Right cardiac atrium (tissue), 5 donors: ENCODE data around the gene DOCK10. TPM values are rescaled to one million over a fixed set of nuclear protein-coding genes. Genes with fewer than 3 reads are reported as not detected.

ENCODE experiments used
- ATAC-seq, 2 donors: fragments of 200-7000 bp; cut with Tn5 transposase; one replicate each; pipeline versions ENCODE4 v1.8.0 to v1.9.1; 2020; ENCODE audit warnings: moderate library complexity in 2 of 2, mild to moderate bottlenecking in 1 of 2
- DNase-seq, 3 donors: peaks; one replicate each; pipeline ENCODE4 v3.0.0-alpha.2; 2020
- H3K27ac ChIP-seq: one replicate; pipeline ENCODE4 v1.5.1; 2013; ENCODE audit warnings: mild to moderate bottlenecking, low read length, control low read depth, moderate library complexity
- H3K27me3 ChIP-seq: one replicate; pipeline ENCODE4 v1.6.1; 2013; ENCODE audit not compliant: control insufficient read depth, insufficient read depth
- H3K4me1 ChIP-seq: one replicate; pipeline ENCODE4 v1.6.1; 2013; ENCODE audit warnings: low read length; ENCODE audit not compliant: control insufficient read depth, insufficient read depth
- H3K4me3 ChIP-seq: one replicate; pipeline ENCODE4 v1.5.1; 2013; ENCODE audit warnings: low read length, control low read depth
- H3K9me3 ChIP-seq: one replicate; pipeline ENCODE4 v1.6.1; 2013; ENCODE audit warnings: low read length; ENCODE audit not compliant: control insufficient read depth
- WGBS: extraction: QIAGEN DNeasy Blood & Tissue Kit; methylation state at CpG from one replicate; pipeline ENCODE4 v1.1.7; 2013; 5-methylcytosine and 5-hydroxymethylcytosine counted together
- intact Hi-C, 4 donors: fragments of 100-400 bp; cut with DNase I; formaldehyde crosslinking; loops; one replicate each; pipeline versions ENCODE4 v1.11.0 to v1.14.0; 2022 to 2023
- polyA plus RNA-seq: library from polyadenylated mRNA; stranded (reverse); fragments of 200-250 nt; gene quantifications from one replicate; pipeline ENCODE4 v1.2.3, GENCODE V29; 2013
- total RNA-seq, 4 donors: library from RNA; stranded (reverse); fragmentation: NEBNext Ultra II Directional; extraction: Animal tissue kit (Norgen Biotek cat#: 25700); gene quantifications; one replicate each; pipeline ENCODE4 v1.2.1, GENCODE V29; 2021
- donor health status: healthy with polysubstance abuse.
- donor health status: DM: no; HTN: yes; CAD: no.
- donor health status: DM: no; HTN: no; CAD: no.
- donor health status: DM: no; HTN: yes; CAD: no; lungs with severe emphysema.
- donor health status: DM: yes; HTN: yes; CAD: no.

The DOCK10 gene
- total and polyA plus RNA-seq, 5 donors: 0.86 to 6.9 (median 4.8) TPM

- no peaks in the 10 kb centered on the region for H3K27me3 ChIP-seq
- H3K4me1 ChIP-seq: no peaks in the 10 kb centered on the region
- H3K27ac ChIP-seq: no peak overlapping the region
- H3K4me3 ChIP-seq: no peak overlapping the region
- DNase-seq: no peak
- ATAC-seq: no peak
- WGBS: 91% methylated on average over 3 of the region's 3 CpGs
- intact Hi-C loops: no loop called here
- H3K9me3 ChIP-seq: no peaks in the 10 kb centered on the region
Measured at GRCh38 chr2:225028572-225028971, 13.7 kb downstream of the DOCK10 start.

GRCh38 chr2:225027061-225027762 lies 15.1 kb downstream of the DOCK10 start:
- H3K4me3 ChIP-seq: no peak overlapping the region
- WGBS: 83% methylated on average over 10 of the region's 10 CpGs
- ATAC-seq: no peak
- intact Hi-C loops: no loop called here
- no peak overlapping the region for H3K27ac ChIP-seq
- DNase-seq: no peak
- H3K9me3 ChIP-seq: no peaks in the 10 kb centered on the region
- H3K27me3 ChIP-seq: no peaks in the 10 kb centered on the region
- no peaks in the 10 kb centered on the region for H3K4me1 ChIP-seq

GRCh38 chr2:225025917-225026571 lies 16.2 kb downstream of the DOCK10 start:
- ATAC-seq (peak in 1 of 2 donors; percentile 61), DNase-seq (no peak)
- no peaks in the 10 kb centered on the region for H3K9me3 ChIP-seq
- H3K4me1 ChIP-seq: no peaks in the 10 kb centered on the region
- intact Hi-C loops: no loop called here
- WGBS: 72% methylated on average over 2 of the region's 2 CpGs
- no peak overlapping the region for H3K27ac ChIP-seq
- no peak overlapping the region for H3K4me3 ChIP-seq
- no peaks in the 10 kb centered on the region for H3K27me3 ChIP-seq

- Histone ChIP-seq H3K4me3 (no peak overlapping the region), H3K27me3 (peaks cover 2% of the 10 kb centered on the region), H3K9me3 (no peaks in the 10 kb centered on the region), H3K4me1 (no peaks in the 10 kb centered on the region), H3K27ac (no peak overlapping the region)
- ATAC-seq: no peak
- no peak for DNase-seq
- WGBS: 57% methylated on average over 4 of the region's 4 CpGs
- intact Hi-C loops: no loop called here
Measured at GRCh38 chr2:225022188-225022587, 20.1 kb downstream of the DOCK10 start.

GRCh38 chr2:225020168-225020849 lies 22.0 kb downstream of the DOCK10 start:
- 76% methylated on average over 3 of the region's 3 CpGs for WGBS
- H3K27ac ChIP-seq: no peak overlapping the region
- ATAC-seq (no peak), DNase-seq (no peak)
- no peaks in the 10 kb centered on the region for H3K4me1 ChIP-seq
- H3K27me3 ChIP-seq: peaks cover 2% of the 10 kb centered on the region
- no peaks in the 10 kb centered on the region for H3K9me3 ChIP-seq
- intact Hi-C loops: no loop called here
- H3K4me3 ChIP-seq: no peak overlapping the region

GRCh38 chr2:225019105-225019504 lies 23.2 kb downstream of the DOCK10 start:
- ATAC-seq: no peak
- no peaks in the 10 kb centered on the region for H3K9me3 ChIP-seq
- no peak for DNase-seq
- H3K27ac ChIP-seq: no peak overlapping the region
- intact Hi-C loops: no loop called here
- H3K4me3 ChIP-seq: no peak overlapping the region
- H3K27me3 ChIP-seq: peaks cover 2% of the 10 kb centered on the region
- 83% methylated on average over 4 of the region's 4 CpGs for WGBS
- no peaks in the 10 kb centered on the region for H3K4me1 ChIP-seq

GRCh38 chr2:225017713-225018112 lies 24.6 kb downstream of the DOCK10 start:
- intact Hi-C loops: no loop called here
- no peak overlapping the region for H3K4me3 ChIP-seq
- ATAC-seq (no peak), DNase-seq (no peak)
- H3K27me3 ChIP-seq: peaks cover 2% of the 10 kb centered on the region
- WGBS: 72% methylated on average over 3 of the region's 3 CpGs
- H3K9me3 ChIP-seq: no peaks in the 10 kb centered on the region
- no peak overlapping the region for H3K27ac ChIP-seq
- H3K4me1 ChIP-seq: no peaks in the 10 kb centered on the region

GRCh38 chr2:225017098-225017685 lies 25.1 kb downstream of the DOCK10 start:
- Histone ChIP-seq H3K9me3 (no peaks in the 10 kb centered on the region), H3K27me3 (peaks cover 2% of the 10 kb centered on the region), H3K4me1 (no peaks in the 10 kb centered on the region), H3K4me3 (no peak overlapping the region), H3K27ac (no peak overlapping the region)
- intact Hi-C loops: no loop called here
- no peak for DNase-seq
- 91% methylated on average over 2 of the region's 2 CpGs for WGBS
- ATAC-seq: no peak

GRCh38 chr2:225013425-225014365 lies 28.6 kb downstream of the DOCK10 start:
- H3K9me3 ChIP-seq: no peaks in the 10 kb centered on the region
- WGBS: 56% methylated on average over 2 of the region's 2 CpGs
- H3K4me3 ChIP-seq: no peak overlapping the region
- no peaks in the 10 kb centered on the region for H3K4me1 ChIP-seq
- no peak for DNase-seq
- H3K27ac ChIP-seq: no peak overlapping the region
- intact Hi-C loops: no loop called here
- H3K27me3 ChIP-seq: peaks cover 2% of the 10 kb centered on the region
- no peak for ATAC-seq

GRCh38 chr2:225011585-225011984 lies 30.7 kb downstream of the DOCK10 start:
- Histone ChIP-seq H3K4me1 (no peaks in the 10 kb centered on the region), H3K4me3 (no peak overlapping the region), H3K27ac (no peak overlapping the region), H3K27me3 (no peaks in the 10 kb centered on the region), H3K9me3 (no peaks in the 10 kb centered on the region)
- DNase-seq (no peak), ATAC-seq (no peak)
- WGBS: 84% methylated on average over 11 of the region's 11 CpGs
- intact Hi-C loops: no loop called here
